GM12873 (cell line): ENCODE measurements around the gene SLC38A1.

ENCODE experiments used
- TF ChIP-seq, protein P1 (sequence below): IDR thresholded peaks from 2 replicates; pipeline ENCODE4 v1.5.1; 2012; ENCODE audit warnings: low read depth, mild to moderate bottlenecking, moderate library complexity, low read length, control low read depth; ENCODE audit not compliant: insufficient read depth; ENCODE audit errors: missing control alignments

SLC38A1 gene

GRCh38 chr12:46167412-46167811, 101.4 kb downstream of the SLC38A1 start:
- TF ChIP-seq, protein P1, sequence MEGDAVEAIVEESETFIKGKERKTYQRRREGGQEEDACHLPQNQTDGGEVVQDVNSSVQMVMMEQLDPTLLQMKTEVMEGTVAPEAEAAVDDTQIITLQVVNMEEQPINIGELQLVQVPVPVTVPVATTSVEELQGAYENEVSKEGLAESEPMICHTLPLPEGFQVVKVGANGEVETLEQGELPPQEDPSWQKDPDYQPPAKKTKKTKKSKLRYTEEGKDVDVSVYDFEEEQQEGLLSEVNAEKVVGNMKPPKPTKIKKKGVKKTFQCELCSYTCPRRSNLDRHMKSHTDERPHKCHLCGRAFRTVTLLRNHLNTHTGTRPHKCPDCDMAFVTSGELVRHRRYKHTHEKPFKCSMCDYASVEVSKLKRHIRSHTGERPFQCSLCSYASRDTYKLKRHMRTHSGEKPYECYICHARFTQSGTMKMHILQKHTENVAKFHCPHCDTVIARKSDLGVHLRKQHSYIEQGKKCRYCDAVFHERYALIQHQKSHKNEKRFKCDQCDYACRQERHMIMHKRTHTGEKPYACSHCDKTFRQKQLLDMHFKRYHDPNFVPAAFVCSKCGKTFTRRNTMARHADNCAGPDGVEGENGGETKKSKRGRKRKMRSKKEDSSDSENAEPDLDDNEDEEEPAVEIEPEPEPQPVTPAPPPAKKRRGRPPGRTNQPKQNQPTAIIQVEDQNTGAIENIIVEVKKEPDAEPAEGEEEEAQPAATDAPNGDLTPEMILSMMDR, result no peak

DNA sequence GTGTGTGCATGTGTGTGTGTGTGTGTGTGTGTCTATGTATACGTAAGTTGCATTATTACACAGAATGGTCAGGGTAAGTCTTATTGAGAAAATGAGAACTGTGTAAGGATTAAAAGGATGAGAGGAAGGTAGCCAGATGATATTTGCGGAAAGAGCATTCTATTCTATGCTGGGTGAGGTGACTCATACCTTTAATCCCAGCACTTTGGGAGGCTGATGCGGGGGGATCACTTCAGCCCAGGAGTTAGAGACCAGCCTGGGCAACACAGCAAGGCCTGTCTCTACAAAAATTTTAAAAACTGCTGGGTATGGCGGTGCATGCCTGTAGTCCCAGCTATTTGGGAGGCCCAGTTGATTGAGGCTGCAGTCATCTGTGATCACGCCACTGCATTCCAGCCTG, 103.7 kb downstream of the SLC38A1 start:
- TF ChIP-seq, protein P1, result no peak

DNA sequence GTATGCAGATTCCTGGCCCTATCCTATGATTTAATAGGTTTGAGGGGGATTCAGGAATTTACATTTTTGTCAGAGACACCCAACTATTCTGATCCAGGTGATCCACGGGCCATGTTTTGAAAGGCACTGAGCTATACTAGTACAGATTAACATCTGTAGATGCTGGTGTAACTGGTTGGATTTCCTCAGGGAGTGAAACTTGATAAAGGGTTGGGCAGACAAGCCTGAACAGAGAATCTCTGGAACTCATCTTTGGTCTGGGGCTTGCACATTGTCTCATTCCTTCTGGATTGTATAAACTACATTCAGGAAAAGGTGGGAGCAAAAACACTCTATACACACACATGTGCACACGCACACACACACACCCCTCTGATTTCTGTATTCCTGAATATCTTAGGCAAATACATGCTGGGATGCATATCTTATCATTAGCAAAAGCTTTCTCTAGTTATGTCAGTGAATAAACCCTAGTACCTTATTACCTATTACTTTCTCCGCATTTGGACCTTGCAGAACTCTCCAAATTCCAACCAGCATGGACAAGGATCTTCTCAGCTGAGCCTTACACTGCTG, 104.6 kb downstream of the SLC38A1 start:
- TF ChIP-seq, protein P1, result no peak

GRCh38 chr12:46160981-46161690, 107.7 kb downstream of the SLC38A1 start:
- TF ChIP-seq, protein P1, result no peak

GRCh38 chr12:46160101-46160980, 108.5 kb downstream of the SLC38A1 start:
- TF ChIP-seq, protein P1, result no peak

GRCh38 chr12:46159309-46159901, 109.4 kb downstream of the SLC38A1 start:
- TF ChIP-seq, protein P1, result no peak

DNA sequence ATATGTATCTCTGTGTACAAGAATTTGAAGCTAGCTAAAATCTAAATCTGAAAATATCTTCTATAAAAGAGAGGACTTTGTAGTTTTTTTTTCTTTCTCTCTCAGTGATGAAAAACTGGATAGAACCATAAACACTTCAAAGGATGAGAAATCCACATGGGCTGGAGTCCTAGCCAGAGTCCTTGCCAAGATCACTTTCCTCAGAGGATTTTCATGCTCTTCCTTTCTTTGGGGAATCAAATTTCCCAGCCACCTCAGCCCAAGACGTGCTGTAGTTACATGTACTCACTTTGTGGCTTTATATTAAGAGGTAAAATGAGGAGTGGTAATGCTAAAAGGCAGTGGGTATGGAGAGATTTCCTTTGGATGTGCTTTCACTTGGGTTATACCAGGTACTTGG, 110.3 kb downstream of the SLC38A1 start:
- TF ChIP-seq, protein P1, result no peak
